Measurements from ENCODE around the gene NAA60.

- TF ChIP-seq CTCF (optimal IDR thresholded peaks at IDR 0.05 in 1 of 3, IDR thresholded peaks at IDR 0.05 in 1 of 3, conservative IDR thresholded peaks at IDR 0.05 in 1 of 3; ENCODE audit: extremely low read depth in 1 of 3, insufficient read depth in 2 of 3, low read length in 3 of 3) (no peak), EZH2 (IDR thresholded peaks at IDR 0.05; ENCODE audit: low read length) (no peak)
Observed at GRCh38 chr16:3467182-3467581, 23.7 kb downstream of the NAA60 start.
